HEK293 (cell line): ENCODE results near the gene OR5M11.

ENCODE experiments used
- CTCF ChIP-seq: fragments of 450-650 bp; formaldehyde crosslinking; IDR thresholded peaks from 2 replicates; pipeline ENCODE4 v1.5.1; 2016; ENCODE audit warnings: missing biosample characterization, missing genetic modification characterization
- REST ChIP-seq: fragments of 450-650 bp; formaldehyde crosslinking; IDR thresholded peaks from 2 replicates; pipeline ENCODE4 v1.5.1; 2016; ENCODE audit warnings: missing biosample characterization, missing genetic modification characterization
- YY1 ChIP-seq: fragments of 450-650 bp; formaldehyde crosslinking; IDR thresholded peaks from 2 replicates; pipeline ENCODE4 v1.5.1; 2018; ENCODE audit warnings: missing biosample characterization, missing genetic modification characterization
- ZBTB10 ChIP-seq: fragments of 450-650 bp; formaldehyde crosslinking; IDR thresholded peaks from 2 replicates; pipeline ENCODE4 v1.5.1; 2016; ENCODE audit warnings: missing biosample characterization, missing genetic modification characterization
- ZBTB17 ChIP-seq: fragments of 450-650 bp; formaldehyde crosslinking; IDR thresholded peaks from 2 replicates; pipeline ENCODE4 v1.5.1; 2016; ENCODE audit warnings: missing biosample characterization, missing genetic modification characterization
- ZNF501 ChIP-seq: fragments of 450-650 bp; formaldehyde crosslinking; IDR thresholded peaks from 2 replicates; pipeline ENCODE4 v1.5.1; 2016; ENCODE audit warnings: missing biosample characterization, missing genetic modification characterization
- ZNF518A ChIP-seq: fragments of 450-650 bp; formaldehyde crosslinking; conservative IDR thresholded peaks from 2 replicates; pipeline ENCODE4 v1.5.1; 2016; ENCODE audit warnings: low read depth, missing biosample characterization, missing genetic modification characterization
- ZNF529 ChIP-seq: fragments of 450-650 bp; formaldehyde crosslinking; IDR thresholded peaks from 2 replicates; pipeline ENCODE4 v1.5.1; 2017; ENCODE audit warnings: missing genetic modification characterization, missing biosample characterization; ENCODE audit not compliant: insufficient replicate concordance
- ZNF530 ChIP-seq: fragments of 450-650 bp; formaldehyde crosslinking; IDR thresholded peaks from 2 replicates; pipeline ENCODE4 v1.5.1; 2016; ENCODE audit warnings: low read depth, missing biosample characterization, missing genetic modification characterization
- ZNF792 ChIP-seq: fragments of 450-650 bp; formaldehyde crosslinking; IDR thresholded peaks from 2 replicates; pipeline ENCODE4 v1.5.1; 2016; ENCODE audit warnings: missing biosample characterization, missing genetic modification characterization
- ZNF843 ChIP-seq: fragments of 450-650 bp; formaldehyde crosslinking; IDR thresholded peaks from 2 replicates; pipeline ENCODE4 v1.5.1; 2016; ENCODE audit warnings: missing biosample characterization, missing genetic modification characterization
- TF ChIP-seq, protein P1 (sequence below): fragments of 450-650 bp; formaldehyde crosslinking; IDR thresholded peaks from 2 replicates; pipeline ENCODE4 v1.5.1; 2016; ENCODE audit warnings: missing biosample characterization, missing genetic modification characterization, low read depth
- TF ChIP-seq, protein P2 (sequence below): fragments of 450-650 bp; formaldehyde crosslinking; IDR thresholded peaks from 2 replicates; pipeline ENCODE4 v1.5.1; 2017; ENCODE audit warnings: missing biosample characterization, missing genetic modification characterization

DNA sequence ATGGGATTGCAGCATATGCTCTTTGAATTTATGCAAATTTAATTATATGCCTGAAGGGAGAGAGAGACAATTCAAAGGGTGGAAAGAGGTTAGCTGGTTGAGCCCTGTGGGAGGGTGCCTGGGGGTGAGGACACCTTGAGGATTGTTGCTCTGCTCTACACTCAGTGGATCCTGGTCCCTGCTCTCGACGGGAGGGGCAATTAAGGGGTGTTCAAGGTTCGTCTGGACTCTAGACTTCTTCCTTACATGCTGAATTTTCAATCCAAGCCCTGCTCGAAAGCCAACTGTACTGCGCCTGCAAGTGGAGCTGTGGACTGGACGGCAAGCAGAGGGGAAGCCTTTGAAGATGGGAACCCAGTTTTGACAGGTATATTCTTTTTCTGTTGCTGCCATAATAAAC, 15.5 kb upstream of the OR5M11 start:
- TF ChIP-seq CTCF (tag by site-specific recombination) (no peak), ZNF518A (no peak), ZNF529 (no peak), ZBTB17 (tag by site-specific recombination) (no peak), ZBTB10 (no peak), REST (tag by site-specific recombination) (no peak), ZNF530 (tag by site-specific recombination) (no peak), ZNF501 (tag by site-specific recombination) (no peak), ZNF792 (no peak), ZNF843 (tag by site-specific recombination) (no peak), YY1 (no peak)
- TF ChIP-seq, protein P1, sequence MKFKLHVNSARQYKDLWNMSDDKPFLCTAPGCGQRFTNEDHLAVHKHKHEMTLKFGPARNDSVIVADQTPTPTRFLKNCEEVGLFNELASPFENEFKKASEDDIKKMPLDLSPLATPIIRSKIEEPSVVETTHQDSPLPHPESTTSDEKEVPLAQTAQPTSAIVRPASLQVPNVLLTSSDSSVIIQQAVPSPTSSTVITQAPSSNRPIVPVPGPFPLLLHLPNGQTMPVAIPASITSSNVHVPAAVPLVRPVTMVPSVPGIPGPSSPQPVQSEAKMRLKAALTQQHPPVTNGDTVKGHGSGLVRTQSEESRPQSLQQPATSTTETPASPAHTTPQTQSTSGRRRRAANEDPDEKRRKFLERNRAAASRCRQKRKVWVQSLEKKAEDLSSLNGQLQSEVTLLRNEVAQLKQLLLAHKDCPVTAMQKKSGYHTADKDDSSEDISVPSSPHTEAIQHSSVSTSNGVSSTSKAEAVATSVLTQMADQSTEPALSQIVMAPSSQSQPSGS (tag by site-specific recombination) = no peak
- TF ChIP-seq, protein P2, sequence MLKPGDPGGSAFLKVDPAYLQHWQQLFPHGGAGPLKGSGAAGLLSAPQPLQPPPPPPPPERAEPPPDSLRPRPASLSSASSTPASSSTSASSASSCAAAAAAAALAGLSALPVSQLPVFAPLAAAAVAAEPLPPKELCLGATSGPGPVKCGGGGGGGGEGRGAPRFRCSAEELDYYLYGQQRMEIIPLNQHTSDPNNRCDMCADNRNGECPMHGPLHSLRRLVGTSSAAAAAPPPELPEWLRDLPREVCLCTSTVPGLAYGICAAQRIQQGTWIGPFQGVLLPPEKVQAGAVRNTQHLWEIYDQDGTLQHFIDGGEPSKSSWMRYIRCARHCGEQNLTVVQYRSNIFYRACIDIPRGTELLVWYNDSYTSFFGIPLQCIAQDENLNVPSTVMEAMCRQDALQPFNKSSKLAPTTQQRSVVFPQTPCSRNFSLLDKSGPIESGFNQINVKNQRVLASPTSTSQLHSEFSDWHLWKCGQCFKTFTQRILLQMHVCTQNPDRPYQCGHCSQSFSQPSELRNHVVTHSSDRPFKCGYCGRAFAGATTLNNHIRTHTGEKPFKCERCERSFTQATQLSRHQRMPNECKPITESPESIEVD (tag by site-specific recombination) = no peak
